Measurements from ENCODE around the gene PLEKHG1.

PLEKHG1 gene

DNA sequence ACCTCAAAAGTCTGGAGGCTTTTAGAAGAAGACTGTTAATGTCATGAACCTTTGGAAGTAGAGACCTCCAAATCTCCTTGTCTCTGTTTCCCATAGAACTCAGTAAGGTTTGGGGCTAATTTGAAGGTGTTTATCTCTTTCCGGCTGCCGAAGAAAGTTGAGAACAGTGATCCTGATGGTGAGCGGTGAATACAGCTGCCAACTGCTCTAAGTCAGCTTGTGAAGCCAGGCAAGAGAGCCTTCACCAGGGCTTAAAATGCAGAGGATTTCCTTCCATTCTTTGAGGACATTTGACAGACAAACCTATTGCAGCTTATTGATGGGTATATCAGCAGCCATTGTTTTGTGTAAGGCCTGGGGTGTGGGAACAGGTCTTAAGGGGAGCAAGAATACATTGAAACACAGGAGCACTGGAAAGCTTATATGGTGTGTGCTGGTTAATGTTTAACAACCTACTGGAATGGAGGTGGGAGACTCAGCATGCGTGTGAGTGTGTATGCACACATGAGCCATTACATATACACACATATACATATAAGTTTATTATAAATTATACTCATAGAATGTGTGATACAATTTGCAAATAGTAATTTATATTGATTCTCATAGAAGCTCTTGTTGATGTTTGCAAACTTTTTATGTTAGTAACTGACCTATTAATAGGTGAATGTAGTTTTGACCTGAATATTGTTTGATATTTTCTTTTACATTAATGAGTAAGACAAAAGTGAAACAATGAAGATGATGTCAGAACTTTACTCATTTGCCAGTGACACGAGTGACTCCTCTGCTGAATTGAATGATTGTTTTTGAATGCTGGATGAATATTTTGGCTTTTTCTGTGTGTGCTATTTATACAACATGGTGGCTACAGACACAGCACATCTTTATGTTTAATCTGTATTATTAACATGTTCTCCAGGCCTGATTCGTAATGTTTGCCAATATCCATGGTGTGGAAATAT is 18.1 kb downstream of the PLEKHG1 start:
- in situ Hi-C loops (cut with MboI; ENCODE audit: low sequenced_read_pairs) = no loop called here

GRCh38 chr6:150619275-150619674 is 19.6 kb downstream of the PLEKHG1 start:
- in situ Hi-C loops (cut with MboI; ENCODE audit: low sequenced_read_pairs) = no loop called here

- in situ Hi-C loops (cut with MboI; ENCODE audit: low sequenced_read_pairs) = no loop called here
Observed at GRCh38 chr6:150620244-150620643, 20.6 kb downstream of the PLEKHG1 start.

GRCh38 chr6:150620763-150621162 is 21.1 kb downstream of the PLEKHG1 start:
- in situ Hi-C loops (cut with MboI; ENCODE audit: low sequenced_read_pairs) = no loop called here

- in situ Hi-C loops (cut with MboI; ENCODE audit: low sequenced_read_pairs) = no loop called here
Observed at GRCh38 chr6:150622476-150622875, 22.8 kb downstream of the PLEKHG1 start.

GRCh38 chr6:150622941-150623874 is 23.5 kb downstream of the PLEKHG1 start:
- in situ Hi-C loops (cut with MboI; ENCODE audit: low sequenced_read_pairs) = no loop called here

GRCh38 chr6:150624191-150624590 is 24.5 kb downstream of the PLEKHG1 start:
- in situ Hi-C loops (cut with MboI; ENCODE audit: low sequenced_read_pairs) = no loop called here

DNA sequence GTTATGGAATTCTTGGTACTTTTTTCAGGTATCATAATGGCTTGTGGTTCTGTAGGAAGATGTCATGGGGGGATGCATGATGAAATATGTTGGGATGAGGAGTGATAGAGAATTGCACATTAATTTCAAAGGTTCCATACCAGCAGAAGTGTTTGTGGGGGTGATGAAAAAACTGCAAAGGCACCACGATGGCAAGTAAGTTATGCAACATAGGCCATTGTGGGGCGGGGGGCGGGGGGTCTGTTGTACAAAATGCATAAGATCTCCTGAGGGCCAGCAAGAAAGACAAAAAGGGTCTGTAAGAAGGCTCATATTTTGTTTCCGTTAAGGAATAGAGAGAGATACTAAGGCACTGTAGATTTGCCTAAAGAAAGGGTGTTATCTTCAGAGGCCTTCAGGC is 26.2 kb downstream of the PLEKHG1 start:
- in situ Hi-C loops (cut with MboI; ENCODE audit: low sequenced_read_pairs) = no loop called here

GRCh38 chr6:150627154-150627553 is 27.5 kb downstream of the PLEKHG1 start:
- in situ Hi-C loops (cut with MboI; ENCODE audit: low sequenced_read_pairs) = no loop called here

DNA sequence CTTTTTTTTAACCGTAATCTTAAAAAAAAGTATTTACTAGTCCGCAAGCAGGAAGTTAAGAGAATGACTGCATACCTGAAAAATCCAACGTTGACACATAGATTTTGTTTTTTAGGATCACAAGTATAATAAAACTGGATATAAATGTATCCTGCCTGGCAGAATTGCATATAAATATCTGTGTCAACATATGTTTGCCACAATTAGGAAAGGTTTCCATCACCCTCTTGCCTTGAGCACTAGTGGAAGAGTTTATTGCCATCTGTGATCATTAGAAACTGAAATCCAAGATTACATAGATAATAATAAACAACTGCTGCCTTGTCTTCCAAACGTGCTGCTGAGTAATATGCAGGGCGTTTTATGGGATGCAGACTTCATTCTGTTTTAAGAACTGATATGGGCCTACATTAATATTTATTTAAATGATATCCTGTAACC is 27.9 kb downstream of the PLEKHG1 start:
- in situ Hi-C loops (cut with MboI; ENCODE audit: low sequenced_read_pairs) = no loop called here

GRCh38 chr6:150628908-150629307 is 29.2 kb downstream of the PLEKHG1 start:
- in situ Hi-C loops (cut with MboI; ENCODE audit: low sequenced_read_pairs) = no loop called here

DNA sequence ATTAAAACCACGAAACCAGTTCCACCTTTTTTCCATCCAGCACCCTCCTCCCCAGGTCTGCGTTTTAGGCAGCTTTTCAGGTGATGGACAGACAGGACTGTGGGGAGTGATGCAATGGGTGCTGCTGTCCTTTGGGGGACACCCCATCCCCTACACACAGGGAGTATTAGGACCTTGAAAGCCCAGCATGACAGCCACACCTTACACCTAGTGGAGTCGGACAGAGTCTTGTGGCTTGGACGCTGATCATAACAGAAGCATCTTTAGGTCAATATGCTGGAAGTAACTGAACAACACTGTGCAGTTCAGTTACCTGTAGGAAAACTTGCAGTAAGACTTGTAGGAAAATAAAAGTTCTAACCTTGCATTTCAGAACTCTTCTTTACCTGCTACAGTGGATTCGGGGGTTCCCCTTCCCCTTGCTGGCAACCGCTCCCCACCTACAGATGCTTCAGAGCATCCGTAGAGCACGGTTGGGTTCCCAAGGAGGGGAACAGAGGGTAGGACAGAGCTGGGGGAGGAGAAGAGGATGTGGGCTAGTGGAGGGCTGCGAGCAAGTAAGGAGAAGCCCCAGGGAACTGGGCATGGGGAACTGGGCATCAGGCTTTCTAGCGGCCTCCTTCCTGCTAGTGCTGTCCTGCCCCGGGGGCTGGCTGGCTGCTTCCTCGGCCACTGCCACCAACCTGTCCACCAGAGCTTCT is 31.7 kb downstream of the PLEKHG1 start:
- in situ Hi-C loops (cut with MboI; ENCODE audit: low sequenced_read_pairs) = no loop called here

GRCh38 chr6:150631984-150632642 is 32.4 kb downstream of the PLEKHG1 start:
- in situ Hi-C loops (cut with MboI; ENCODE audit: low sequenced_read_pairs) = no loop called here

DNA sequence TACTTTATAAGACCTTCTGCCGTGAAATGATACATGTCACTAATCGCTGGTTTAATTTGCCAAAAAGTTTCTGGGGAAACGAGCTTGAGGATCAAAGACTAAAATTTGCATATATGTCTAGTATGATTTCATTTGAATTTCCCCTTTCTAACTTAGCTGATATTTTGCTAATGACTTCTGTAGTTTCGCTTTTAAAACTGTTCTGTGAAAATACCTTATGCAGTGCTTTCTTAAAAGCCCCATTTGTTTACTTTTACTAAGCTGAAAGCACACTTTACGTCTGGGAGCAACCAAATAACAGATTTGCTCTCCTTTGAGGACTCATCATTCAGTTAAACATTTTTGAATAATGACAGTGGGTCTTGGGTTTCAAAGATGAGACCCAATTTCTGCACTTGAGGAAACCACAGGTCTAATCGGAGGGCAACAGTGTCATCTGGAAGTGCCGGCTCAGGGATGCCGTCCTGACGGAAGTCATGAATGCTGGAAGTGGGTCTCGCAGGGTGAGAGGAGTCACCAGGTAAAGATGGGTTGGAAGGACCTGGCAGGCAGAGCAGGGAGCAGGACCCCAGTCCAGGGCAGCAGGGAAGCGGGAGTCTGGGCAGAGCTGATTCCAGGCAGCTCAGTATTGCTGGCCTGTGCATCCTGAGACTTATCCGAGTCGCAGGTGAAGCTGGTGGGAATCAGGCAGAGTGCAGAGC is 33.2 kb downstream of the PLEKHG1 start:
- in situ Hi-C loops (cut with MboI; ENCODE audit: low sequenced_read_pairs) = no loop called here

DNA sequence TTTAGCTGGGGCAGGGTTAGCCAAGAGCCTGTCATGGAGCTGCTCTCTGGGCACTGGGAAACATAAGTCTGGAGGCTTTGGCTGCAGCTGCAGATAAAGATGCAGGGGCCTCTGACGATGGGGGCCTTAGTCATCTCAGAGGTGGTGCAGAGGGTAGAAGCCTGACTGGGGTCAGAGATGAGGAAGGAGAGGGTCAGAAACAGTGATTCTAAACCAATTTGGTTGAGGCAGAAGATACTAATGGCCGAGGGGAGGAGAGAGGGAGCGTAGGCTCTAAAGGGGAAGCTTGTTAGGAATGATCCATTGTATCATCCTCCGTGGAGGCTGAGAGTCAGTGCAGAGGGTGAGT is 33.8 kb downstream of the PLEKHG1 start:
- in situ Hi-C loops (cut with MboI; ENCODE audit: low sequenced_read_pairs) = no loop called here

GRCh38 chr6:150634176-150634963 is 34.7 kb downstream of the PLEKHG1 start:
- in situ Hi-C loops (cut with MboI; ENCODE audit: low sequenced_read_pairs) = no loop called here

- in situ Hi-C loops (cut with MboI; ENCODE audit: low sequenced_read_pairs) = no loop called here
Observed at GRCh38 chr6:150634964-150635292, 35.2 kb downstream of the PLEKHG1 start.

DNA sequence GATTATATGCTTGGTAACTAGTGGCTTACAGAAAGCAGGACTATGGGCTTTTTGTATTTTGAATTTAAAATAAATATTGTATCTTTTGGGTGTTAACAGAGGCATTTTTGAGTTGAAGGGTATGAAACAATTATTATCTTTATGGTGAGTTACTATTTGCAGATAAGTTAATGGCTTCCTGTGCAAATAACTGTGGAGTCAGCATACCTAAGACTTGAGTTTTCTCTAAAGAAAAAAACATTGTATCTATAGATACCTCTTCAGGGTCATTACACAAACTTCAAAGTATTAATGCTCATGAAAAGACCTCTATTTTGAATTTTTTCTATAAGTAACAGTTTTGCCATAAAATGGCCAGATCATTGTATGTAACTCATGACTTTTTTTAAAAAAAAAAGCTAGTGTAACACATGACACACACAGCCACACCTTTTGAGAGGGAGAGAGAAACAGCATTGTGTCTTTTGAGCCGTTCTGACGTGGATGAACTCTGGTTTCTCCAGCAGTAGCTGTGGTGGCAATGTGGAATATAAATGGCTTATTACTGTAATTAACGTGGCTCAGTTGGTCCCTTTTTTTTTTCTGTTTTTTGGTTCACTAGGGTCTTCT is 36.3 kb downstream of the PLEKHG1 start:
- in situ Hi-C loops (cut with MboI; ENCODE audit: low sequenced_read_pairs) = no loop called here

DNA sequence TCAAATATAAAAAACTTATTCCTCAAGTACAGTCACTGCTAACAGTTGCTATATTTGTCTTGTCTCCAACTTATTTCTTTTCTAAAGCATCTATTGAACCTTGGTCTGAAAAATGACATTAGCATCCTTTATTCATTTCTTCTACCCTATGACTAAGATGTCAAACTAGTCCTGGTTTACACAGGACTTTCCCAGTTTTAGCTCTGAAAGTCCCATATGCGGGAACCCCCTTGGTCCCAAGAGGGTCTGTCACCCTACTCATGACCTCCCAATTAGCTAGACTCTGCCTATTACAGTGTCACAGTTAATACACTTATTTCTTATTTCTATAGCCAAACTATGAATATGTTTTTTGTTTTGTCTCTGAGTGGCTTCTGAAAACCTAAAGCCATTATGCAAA is 37.1 kb downstream of the PLEKHG1 start:
- in situ Hi-C loops (cut with MboI; ENCODE audit: low sequenced_read_pairs) = no loop called here
